ENCODE results near the gene NFU1.
"Not testable (repeated sequence)": the region's sequence is repeated elsewhere in the genome, so short reads cannot be mapped to it uniquely, and the experiment has no call there.

GRCh38 chr2:69354976-69355375 is 82.3 kb downstream of the NFU1 start:
- TF ChIP-seq, protein P1, sequence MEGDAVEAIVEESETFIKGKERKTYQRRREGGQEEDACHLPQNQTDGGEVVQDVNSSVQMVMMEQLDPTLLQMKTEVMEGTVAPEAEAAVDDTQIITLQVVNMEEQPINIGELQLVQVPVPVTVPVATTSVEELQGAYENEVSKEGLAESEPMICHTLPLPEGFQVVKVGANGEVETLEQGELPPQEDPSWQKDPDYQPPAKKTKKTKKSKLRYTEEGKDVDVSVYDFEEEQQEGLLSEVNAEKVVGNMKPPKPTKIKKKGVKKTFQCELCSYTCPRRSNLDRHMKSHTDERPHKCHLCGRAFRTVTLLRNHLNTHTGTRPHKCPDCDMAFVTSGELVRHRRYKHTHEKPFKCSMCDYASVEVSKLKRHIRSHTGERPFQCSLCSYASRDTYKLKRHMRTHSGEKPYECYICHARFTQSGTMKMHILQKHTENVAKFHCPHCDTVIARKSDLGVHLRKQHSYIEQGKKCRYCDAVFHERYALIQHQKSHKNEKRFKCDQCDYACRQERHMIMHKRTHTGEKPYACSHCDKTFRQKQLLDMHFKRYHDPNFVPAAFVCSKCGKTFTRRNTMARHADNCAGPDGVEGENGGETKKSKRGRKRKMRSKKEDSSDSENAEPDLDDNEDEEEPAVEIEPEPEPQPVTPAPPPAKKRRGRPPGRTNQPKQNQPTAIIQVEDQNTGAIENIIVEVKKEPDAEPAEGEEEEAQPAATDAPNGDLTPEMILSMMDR (conservative IDR thresholded peaks at IDR 0.05; ENCODE audit: low read depth in 2 of 2) = not testable (repeated sequence)
- not testable (repeated sequence) for TF ChIP-seq EZH2 (IDR thresholded peaks at IDR 0.05; ENCODE audit: low read depth, unreplicated experiment); CREB1 (CRISPR knock-in tag; IDR thresholded peaks at IDR 0.05; ENCODE audit: low read depth); ETS1 (IDR thresholded peaks at IDR 0.05); POLR2AphosphoS5 (IDR thresholded peaks at IDR 0.05; ENCODE audit: low read depth); EZH2phosphoT487 (IDR thresholded peaks at IDR 0.05; ENCODE audit: unreplicated experiment); NANOG (IDR thresholded peaks at IDR 0.05; ENCODE audit: borderline replicate concordance); ZNF331 (CRISPR knock-in tag; IDR thresholded peaks at IDR 0.05; ENCODE audit: low read depth); ZNF114 (CRISPR knock-in tag; IDR thresholded peaks at IDR 0.05); JUNB (IDR thresholded peaks at IDR 0.05; ENCODE audit: unreplicated experiment); STAT1 (IDR thresholded peaks at IDR 0.05; ENCODE audit: unreplicated experiment)
- TF ChIP-seq, protein P2, sequence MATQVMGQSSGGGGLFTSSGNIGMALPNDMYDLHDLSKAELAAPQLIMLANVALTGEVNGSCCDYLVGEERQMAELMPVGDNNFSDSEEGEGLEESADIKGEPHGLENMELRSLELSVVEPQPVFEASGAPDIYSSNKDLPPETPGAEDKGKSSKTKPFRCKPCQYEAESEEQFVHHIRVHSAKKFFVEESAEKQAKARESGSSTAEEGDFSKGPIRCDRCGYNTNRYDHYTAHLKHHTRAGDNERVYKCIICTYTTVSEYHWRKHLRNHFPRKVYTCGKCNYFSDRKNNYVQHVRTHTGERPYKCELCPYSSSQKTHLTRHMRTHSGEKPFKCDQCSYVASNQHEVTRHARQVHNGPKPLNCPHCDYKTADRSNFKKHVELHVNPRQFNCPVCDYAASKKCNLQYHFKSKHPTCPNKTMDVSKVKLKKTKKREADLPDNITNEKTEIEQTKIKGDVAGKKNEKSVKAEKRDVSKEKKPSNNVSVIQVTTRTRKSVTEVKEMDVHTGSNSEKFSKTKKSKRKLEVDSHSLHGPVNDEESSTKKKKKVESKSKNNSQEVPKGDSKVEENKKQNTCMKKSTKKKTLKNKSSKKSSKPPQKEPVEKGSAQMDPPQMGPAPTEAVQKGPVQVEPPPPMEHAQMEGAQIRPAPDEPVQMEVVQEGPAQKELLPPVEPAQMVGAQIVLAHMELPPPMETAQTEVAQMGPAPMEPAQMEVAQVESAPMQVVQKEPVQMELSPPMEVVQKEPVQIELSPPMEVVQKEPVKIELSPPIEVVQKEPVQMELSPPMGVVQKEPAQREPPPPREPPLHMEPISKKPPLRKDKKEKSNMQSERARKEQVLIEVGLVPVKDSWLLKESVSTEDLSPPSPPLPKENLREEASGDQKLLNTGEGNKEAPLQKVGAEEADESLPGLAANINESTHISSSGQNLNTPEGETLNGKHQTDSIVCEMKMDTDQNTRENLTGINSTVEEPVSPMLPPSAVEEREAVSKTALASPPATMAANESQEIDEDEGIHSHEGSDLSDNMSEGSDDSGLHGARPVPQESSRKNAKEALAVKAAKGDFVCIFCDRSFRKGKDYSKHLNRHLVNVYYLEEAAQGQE (IDR thresholded peaks at IDR 0.05; ENCODE audit: unreplicated experiment) = not testable (repeated sequence)

Data from GM23338 (cell line).